SK-N-MC (cell line): ENCODE data around the gene NUAK1.

Experiments used
- EZH2 ChIP-seq: fragments of 200-600 bp; sonication (generic); IDR thresholded peaks from one replicate; pipeline ENCODE4 v1.6.1; 2017; ENCODE audit warnings: antibody characterized with exemption
- FOXP2 ChIP-seq: optimal IDR thresholded peaks from 2 replicates; pipeline ENCODE3; 2011; ENCODE audit warnings: mild to moderate bottlenecking, moderate library complexity; ENCODE audit not compliant: insufficient read depth; ENCODE audit errors: extremely low read length, control extremely low read depth
- POLR2AphosphoS5 ChIP-seq: IDR thresholded peaks from 2 replicates; pipeline ENCODE4 v1.6.1; 2012; ENCODE audit warnings: mild to moderate bottlenecking, low read depth, low read length, borderline replicate concordance

DNA sequence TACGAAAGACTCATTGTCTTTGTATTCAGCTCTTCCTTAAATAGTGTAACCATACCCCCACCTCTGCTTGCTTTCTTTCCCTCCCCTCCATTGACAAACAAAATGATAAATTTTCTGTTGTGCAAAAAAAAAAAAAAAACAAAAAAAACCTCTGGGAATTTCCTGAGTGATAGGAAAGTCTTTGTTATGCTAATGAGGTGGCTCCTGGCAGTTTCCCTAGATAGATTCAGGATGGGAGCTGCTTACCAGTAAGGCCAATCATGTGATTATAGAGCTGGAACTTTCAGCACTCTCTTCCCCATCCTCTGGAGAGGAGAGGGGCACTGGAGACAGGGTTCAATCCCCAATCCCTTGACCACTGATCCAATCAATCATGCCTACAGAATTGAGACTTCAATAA is 120.5 kb downstream of the NUAK1 start:
- TF ChIP-seq POLR2AphosphoS5 (no peak), EZH2 (no peak), FOXP2 (no peak)
